H9 (cell line): ENCODE results near the gene DPP6. TPM values are rescaled to one million over a fixed set of nuclear protein-coding genes. Genes with fewer than 3 reads are reported as not detected.

Source experiments
- DNase-seq: peaks from one replicate; pipeline ENCODE4 v3.0.0-alpha.2; 2017
- H2AFZ ChIP-seq: one replicate; pipeline ENCODE4 v1.6.1; 2013; ENCODE audit warnings: mild to moderate bottlenecking, low read length, control low read depth, moderate library complexity
- H2AK5ac ChIP-seq: 2 replicates; pipeline ENCODE4 v1.6.1; 2013; ENCODE audit warnings: low read length, control low read depth, mixed read lengths; ENCODE audit not compliant: insufficient read length
- H2BK120ac ChIP-seq: one replicate; pipeline ENCODE4 v1.6.1; 2013; ENCODE audit warnings: low read depth, mild to moderate bottlenecking, low read length, control low read depth, inconsistent platforms; ENCODE audit not compliant: poor library complexity, severe bottlenecking
- H2BK12ac ChIP-seq: 2 replicates; pipeline ENCODE4 v1.6.1; 2013; ENCODE audit warnings: low read length, control low read depth, mixed read lengths, low read depth; ENCODE audit not compliant: insufficient read length
- H2BK15ac ChIP-seq: 2 replicates; pipeline ENCODE4 v1.6.1; 2013; ENCODE audit warnings: low read depth, low read length, control low read depth
- H2BK20ac ChIP-seq: one replicate; pipeline ENCODE4 v1.6.1; 2013; ENCODE audit warnings: low read depth, mild to moderate bottlenecking, low read length, control low read depth, inconsistent platforms; ENCODE audit not compliant: poor library complexity, severe bottlenecking
- H2BK5ac ChIP-seq: 2 replicates; pipeline ENCODE4 v1.6.1; 2013; ENCODE audit warnings: low read length, control low read depth, mixed read lengths; ENCODE audit not compliant: insufficient read length
- H3K14ac ChIP-seq: 2 replicates; pipeline ENCODE4 v1.6.1; 2013; ENCODE audit warnings: low read length, control low read depth; ENCODE audit not compliant: insufficient read depth
- H3K18ac ChIP-seq: 2 replicates; pipeline ENCODE4 v1.6.1; 2013; ENCODE audit warnings: low read depth, mild to moderate bottlenecking, mixed read lengths, low read length, control low read depth; ENCODE audit not compliant: insufficient read length
- H3K23ac ChIP-seq: 2 replicates; pipeline ENCODE4 v1.6.1; 2013; ENCODE audit warnings: low read length, control low read depth, mixed read lengths, low read depth; ENCODE audit not compliant: insufficient read length
- H3K23me2 ChIP-seq: 2 replicates; pipeline ENCODE4 v1.6.1; 2013; ENCODE audit warnings: low read depth, mild to moderate bottlenecking, mixed read lengths, low read length, control low read depth; ENCODE audit not compliant: insufficient read length, poor library complexity, severe bottlenecking
- H3K27ac ChIP-seq: 2 replicates; pipeline ENCODE4 v1.5.1; 2013; ENCODE audit warnings: low read length, control low read depth, mixed read lengths, low read depth; ENCODE audit not compliant: insufficient read length
- H3K27me3 ChIP-seq: 2 replicates; pipeline ENCODE4 v1.6.1; 2013; ENCODE audit warnings: low read length, control low read depth, inconsistent platforms; ENCODE audit not compliant: insufficient read depth
- H3K4ac ChIP-seq: 2 replicates; pipeline ENCODE4 v1.6.1; 2013; ENCODE audit warnings: low read depth, mild to moderate bottlenecking, control low read depth, inconsistent platforms, low read length, moderate library complexity
- H3K4me1 ChIP-seq: 2 replicates; pipeline ENCODE4 v1.6.1; 2013; ENCODE audit warnings: low read length, control low read depth, inconsistent platforms; ENCODE audit not compliant: insufficient read depth
- H3K4me2 ChIP-seq: 2 replicates; pipeline ENCODE4 v1.6.1; 2013; ENCODE audit warnings: low read length, control low read depth, mixed read lengths; ENCODE audit not compliant: insufficient read length, insufficient read depth
- H3K56ac ChIP-seq: 2 replicates; pipeline ENCODE4 v1.6.1; 2013; ENCODE audit warnings: low read depth, mild to moderate bottlenecking, mixed read lengths, low read length, control low read depth; ENCODE audit not compliant: insufficient read length
- H3K79me1 ChIP-seq: 2 replicates; pipeline ENCODE4 v1.6.1; 2013; ENCODE audit warnings: low read depth, mild to moderate bottlenecking, moderate library complexity, low read length, control low read depth, inconsistent platforms; ENCODE audit not compliant: insufficient read depth, poor library complexity, severe bottlenecking
- H3K79me2 ChIP-seq: 2 replicates; pipeline ENCODE4 v1.6.1; 2013; ENCODE audit warnings: low read length, control low read depth, inconsistent platforms; ENCODE audit not compliant: insufficient read depth
- H3K9ac ChIP-seq: 2 replicates; pipeline ENCODE4 v1.6.1; 2013; ENCODE audit warnings: low read length, control low read depth, mixed read lengths; ENCODE audit not compliant: insufficient read length; ENCODE audit errors: extremely low read depth
- H3K9me3 ChIP-seq: one replicate; pipeline ENCODE4 v1.6.1; 2013; ENCODE audit warnings: low read depth, low read length, inconsistent platforms; ENCODE audit not compliant: control insufficient read depth
- H3T11ph ChIP-seq: one replicate; pipeline ENCODE4 v1.6.1; 2013; ENCODE audit warnings: mild to moderate bottlenecking, low read length, control low read depth, inconsistent platforms
- H4K20me1 ChIP-seq: one replicate; pipeline ENCODE4 v1.6.1; 2013; ENCODE audit not compliant: control insufficient read depth, insufficient read length, insufficient read depth
- H4K5ac ChIP-seq: 2 replicates; pipeline ENCODE4 v1.6.1; 2013; ENCODE audit warnings: low read depth, mild to moderate bottlenecking, mixed read lengths, low read length, control low read depth; ENCODE audit not compliant: insufficient read length
- H4K8ac ChIP-seq: replicated peaks from 2 replicates; pipeline ENCODE4 v1.6.1; 2013; ENCODE audit warnings: low read length, control low read depth, mixed read lengths, low read depth; ENCODE audit not compliant: insufficient read length
- H4K91ac ChIP-seq: 2 replicates; pipeline ENCODE4 v1.6.1; 2013; ENCODE audit warnings: low read depth, mild to moderate bottlenecking, moderate library complexity, mixed read lengths, low read length, control low read depth; ENCODE audit not compliant: insufficient read length
- H3K27ac Mint-ChIP-seq, 3 experiments: 2 replicates in 2 of 3; 3 replicates in 1 of 3; pipeline ENCODE4 v1.8.0; 2020 to 2021; ENCODE audit warnings: mixed read lengths in 3 of 3, mild to moderate bottlenecking in 1 of 3, moderate library complexity in 1 of 3
- H3K27me3 Mint-ChIP-seq: 2 replicates; pipeline ENCODE4 v1.8.0; 2021; ENCODE audit warnings: low read depth, mild to moderate bottlenecking, moderate library complexity, mixed read lengths
- H3K36me3 Mint-ChIP-seq, 3 experiments: 2 replicates in 2 of 3; 3 replicates in 1 of 3; pipeline ENCODE4 v1.8.0; 2020 to 2021; ENCODE audit warnings: low read depth in 3 of 3, mixed read lengths in 3 of 3; ENCODE audit not compliant: insufficient read depth in 1 of 3
- H3K4me1 Mint-ChIP-seq, 2 experiments: 2 replicates each; pipeline ENCODE4 v1.8.0; 2020; ENCODE audit warnings: mixed read lengths in 2 of 2
- H3K4me3 Mint-ChIP-seq, 2 experiments: 2 replicates in 1 of 2; 3 replicates in 1 of 2; pipeline ENCODE4 v1.8.0; 2020 to 2021; ENCODE audit warnings: mild to moderate bottlenecking in 2 of 2, mixed read lengths in 2 of 2, moderate library complexity in 1 of 2
- H3K9me3 Mint-ChIP-seq, 2 experiments: 2 replicates in 1 of 2; 3 replicates in 1 of 2; pipeline ENCODE4 v1.8.0; 2020; ENCODE audit warnings: mild to moderate bottlenecking in 2 of 2, mixed read lengths in 2 of 2, moderate library complexity in 1 of 2
- WGBS: extraction: QIAGEN DNeasy Blood & Tissue Kit; methylation state at CpG from one replicate; pipeline ENCODE4 v1.1.7; 2013; ENCODE audit warnings: missing lambda C conversion rate, low lambda C conversion rate, mixed read lengths; ENCODE audit not compliant: insufficient read length; ENCODE audit errors: extremely low coverage; 5-methylcytosine and 5-hydroxymethylcytosine counted together
- total RNA-seq: library from RNA; stranded (reverse); gene quantifications from 2 replicates; pipeline ENCODE4 v1.2.1, GENCODE V29; 2021
- TF ChIP-seq, protein P1 (sequence below): fragments of 200-600 bp; sonication (generic); conservative IDR thresholded peaks from 3 replicates; pipeline ENCODE4 v1.8.0; 2021; ENCODE audit warnings: antibody characterized with exemption, mild to moderate bottlenecking

The DPP6 gene
- total RNA-seq, 1 experiment from 2014 or later, result 4.5 TPM

- TF ChIP-seq, protein P1, sequence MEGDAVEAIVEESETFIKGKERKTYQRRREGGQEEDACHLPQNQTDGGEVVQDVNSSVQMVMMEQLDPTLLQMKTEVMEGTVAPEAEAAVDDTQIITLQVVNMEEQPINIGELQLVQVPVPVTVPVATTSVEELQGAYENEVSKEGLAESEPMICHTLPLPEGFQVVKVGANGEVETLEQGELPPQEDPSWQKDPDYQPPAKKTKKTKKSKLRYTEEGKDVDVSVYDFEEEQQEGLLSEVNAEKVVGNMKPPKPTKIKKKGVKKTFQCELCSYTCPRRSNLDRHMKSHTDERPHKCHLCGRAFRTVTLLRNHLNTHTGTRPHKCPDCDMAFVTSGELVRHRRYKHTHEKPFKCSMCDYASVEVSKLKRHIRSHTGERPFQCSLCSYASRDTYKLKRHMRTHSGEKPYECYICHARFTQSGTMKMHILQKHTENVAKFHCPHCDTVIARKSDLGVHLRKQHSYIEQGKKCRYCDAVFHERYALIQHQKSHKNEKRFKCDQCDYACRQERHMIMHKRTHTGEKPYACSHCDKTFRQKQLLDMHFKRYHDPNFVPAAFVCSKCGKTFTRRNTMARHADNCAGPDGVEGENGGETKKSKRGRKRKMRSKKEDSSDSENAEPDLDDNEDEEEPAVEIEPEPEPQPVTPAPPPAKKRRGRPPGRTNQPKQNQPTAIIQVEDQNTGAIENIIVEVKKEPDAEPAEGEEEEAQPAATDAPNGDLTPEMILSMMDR, result no peak
- no CpG with 5 or more reads among the region's 5 CpGs for WGBS
Measured at GRCh38 chr7:154541606-154542005, 489.4 kb downstream of the DPP6 start.

More at GRCh38 chr7:154541606-154542005, 489.4 kb downstream of the DPP6 start:
- Mint-ChIP-seq H3K4me3 (no peak overlapping the region), H3K9me3 (no peaks in the 10 kb centered on the region), H3K4me1 (peaks cover 0 to 4% of the 10 kb centered on the region in 2 experiments; a peak in 1 of 4 replicates), H3K36me3 (no peaks in the 10 kb centered on the region), H3K27me3 (no peaks in the 10 kb centered on the region; the same call in 1 of the 2 replicates), H3K27ac (no peak overlapping the region)
- Histone ChIP-seq H3K4ac (no peak overlapping the region), H2BK15ac (no peak overlapping the region), H3K79me2 (no peaks in the 10 kb centered on the region), H2BK120ac (no peak overlapping the region), H3K23me2 (no peaks in the 10 kb centered on the region), H2AK5ac (no peak overlapping the region), H3K79me1 (no peaks in the 10 kb centered on the region), H4K8ac (no peak overlapping the region), H3K4me2 (no peak overlapping the region), H3K27me3 (no peaks in the 10 kb centered on the region), H2AFZ (no peak overlapping the region), H2BK20ac (no peak overlapping the region), H4K91ac (no peak overlapping the region), H3K9ac (no peak overlapping the region), H3K4me1 (no peaks in the 10 kb centered on the region), H3K9me3 (no peaks in the 10 kb centered on the region), H3K18ac (no peak overlapping the region), H3T11ph (no peak overlapping the region), H3K23ac (no peak overlapping the region), H2BK12ac (no peak overlapping the region), H2BK5ac (no peak overlapping the region), H3K14ac (no peak overlapping the region), H3K27ac (no peak overlapping the region), H4K20me1 (no peaks in the 10 kb centered on the region), H3K56ac (no peak overlapping the region), H4K5ac (no peak overlapping the region)
- no peak for DNase-seq
